ENCODE data around the gene CRY1.
"Not testable (repeated sequence)": the region's sequence is repeated elsewhere in the genome, so short reads cannot be mapped to it uniquely, and the experiment has no call there.

CRY1 gene

GRCh38 chr12:107119091-107119490 is 25.7 kb upstream of the CRY1 start:
- Mint-ChIP-seq H3K27ac (no peak overlapping the region), H3K36me3 (ENCODE audit: low read depth) (no peaks in the 10 kb centered on the region), H3K9me3 (no peaks in the 10 kb centered on the region), H3K4me1 (ENCODE audit: low read depth) (no peaks in the 10 kb centered on the region), H3K4me3 (no peak overlapping the region), H3K27me3 (ENCODE audit: low read depth) (peaks cover 45% of the 10 kb centered on the region)

- peaks cover 43% of the 10 kb centered on the region for H3K27me3 Mint-ChIP-seq (ENCODE audit: low read depth)
- H3K36me3 Mint-ChIP-seq (ENCODE audit: low read depth): no peaks in the 10 kb centered on the region
- no peak overlapping the region for H3K4me3 Mint-ChIP-seq
- H3K27ac Mint-ChIP-seq: no peak overlapping the region
- H3K9me3 Mint-ChIP-seq: no peaks in the 10 kb centered on the region
- H3K4me1 Mint-ChIP-seq (ENCODE audit: low read depth): no peaks in the 10 kb centered on the region
Measured at GRCh38 chr12:107118624-107119023, 25.3 kb upstream of the CRY1 start.

GRCh38 chr12:107115119-107115518 is 21.8 kb upstream of the CRY1 start:
- H3K36me3 Mint-ChIP-seq (ENCODE audit: low read depth): no peaks in the 10 kb centered on the region
- H3K4me3 Mint-ChIP-seq: no peak overlapping the region
- H3K27ac Mint-ChIP-seq: no peak overlapping the region
- peaks cover 50% of the 10 kb centered on the region for H3K27me3 Mint-ChIP-seq (ENCODE audit: low read depth)
- H3K4me1 Mint-ChIP-seq (ENCODE audit: low read depth): no peaks in the 10 kb centered on the region
- no peaks in the 10 kb centered on the region for H3K9me3 Mint-ChIP-seq

GRCh38 chr12:107111314-107111713 is 18.0 kb upstream of the CRY1 start:
- no peak overlapping the region for H3K4me3 Mint-ChIP-seq
- H3K9me3 Mint-ChIP-seq: no peaks in the 10 kb centered on the region
- no peak overlapping the region for H3K27ac Mint-ChIP-seq
- peaks cover 49% of the 10 kb centered on the region for H3K27me3 Mint-ChIP-seq (ENCODE audit: low read depth)
- peaks cover 2% of the 10 kb centered on the region for H3K4me1 Mint-ChIP-seq (ENCODE audit: low read depth)
- no peaks in the 10 kb centered on the region for H3K36me3 Mint-ChIP-seq (ENCODE audit: low read depth)

GRCh38 chr12:107109726-107110719 is 16.7 kb upstream of the CRY1 start:
- peaks cover 53% of the 10 kb centered on the region for H3K27me3 Mint-ChIP-seq (ENCODE audit: low read depth)
- H3K36me3 Mint-ChIP-seq (ENCODE audit: low read depth): no peaks in the 10 kb centered on the region
- no peak overlapping the region for H3K27ac Mint-ChIP-seq
- H3K9me3 Mint-ChIP-seq: no peaks in the 10 kb centered on the region
- no peak overlapping the region for H3K4me3 Mint-ChIP-seq
- peaks cover 2% of the 10 kb centered on the region for H3K4me1 Mint-ChIP-seq (ENCODE audit: low read depth)

GRCh38 chr12:107108995-107109508 is 15.7 kb upstream of the CRY1 start:
- peaks cover 4% of the 10 kb centered on the region for H3K4me1 Mint-ChIP-seq (ENCODE audit: low read depth)
- H3K9me3 Mint-ChIP-seq: no peaks in the 10 kb centered on the region
- no peak overlapping the region for H3K4me3 Mint-ChIP-seq
- H3K27ac Mint-ChIP-seq: no peak overlapping the region
- H3K36me3 Mint-ChIP-seq (ENCODE audit: low read depth): no peaks in the 10 kb centered on the region
- peaks cover 44% of the 10 kb centered on the region for H3K27me3 Mint-ChIP-seq (ENCODE audit: low read depth)

GRCh38 chr12:107108366-107108765 is 15.0 kb upstream of the CRY1 start:
- not testable (repeated sequence) for H3K27ac Mint-ChIP-seq; H3K4me3 Mint-ChIP-seq; H3K9me3 Mint-ChIP-seq; H3K36me3 Mint-ChIP-seq (ENCODE audit: low read depth); H3K4me1 Mint-ChIP-seq (ENCODE audit: low read depth)
- H3K27me3 Mint-ChIP-seq (ENCODE audit: low read depth): peaks cover 40% of the 10 kb centered on the region

- Mint-ChIP-seq H3K4me1 (ENCODE audit: low read depth) (peaks cover 4% of the 10 kb centered on the region), H3K27me3 (ENCODE audit: low read depth) (peaks cover 33% of the 10 kb centered on the region), H3K9me3 (no peaks in the 10 kb centered on the region), H3K4me3 (no peak overlapping the region), H3K36me3 (ENCODE audit: low read depth) (no peaks in the 10 kb centered on the region), H3K27ac (no peak overlapping the region)
Measured at GRCh38 chr12:107107381-107107780, 14.0 kb upstream of the CRY1 start.

GRCh38 chr12:107106241-107107025 is 13.1 kb upstream of the CRY1 start:
- Mint-ChIP-seq H3K4me3 (no peak overlapping the region), H3K27me3 (ENCODE audit: low read depth) (peaks cover 26% of the 10 kb centered on the region), H3K4me1 (ENCODE audit: low read depth) (peaks cover 4% of the 10 kb centered on the region), H3K27ac (no peak overlapping the region), H3K36me3 (ENCODE audit: low read depth) (no peaks in the 10 kb centered on the region), H3K9me3 (no peaks in the 10 kb centered on the region)

- Mint-ChIP-seq H3K9me3 (no peaks in the 10 kb centered on the region), H3K36me3 (ENCODE audit: low read depth) (no peaks in the 10 kb centered on the region), H3K27me3 (ENCODE audit: low read depth) (peaks cover 31% of the 10 kb centered on the region)
Measured at GRCh38 chr12:107105410-107105703, 12.0 kb upstream of the CRY1 start.

GRCh38 chr12:107103516-107103915 is 10.2 kb upstream of the CRY1 start:
- Mint-ChIP-seq H3K9me3 (no peaks in the 10 kb centered on the region), H3K27ac (no peak overlapping the region), H3K4me3 (no peak overlapping the region), H3K27me3 (ENCODE audit: low read depth) (peaks cover 29% of the 10 kb centered on the region), H3K4me1 (ENCODE audit: low read depth) (peaks cover 3% of the 10 kb centered on the region), H3K36me3 (ENCODE audit: low read depth) (no peaks in the 10 kb centered on the region)

More at GRCh38 chr12:107105410-107105703, 12.0 kb upstream of the CRY1 start:
- Mint-ChIP-seq H3K27ac (no peak overlapping the region), H3K4me1 (ENCODE audit: low read depth) (peaks cover 4% of the 10 kb centered on the region), H3K4me3 (no peak overlapping the region)

- peaks cover 3% of the 10 kb centered on the region for H3K4me1 Mint-ChIP-seq (ENCODE audit: low read depth)
- H3K27ac Mint-ChIP-seq: no peak overlapping the region
- no peaks in the 10 kb centered on the region for H3K9me3 Mint-ChIP-seq
- H3K36me3 Mint-ChIP-seq (ENCODE audit: low read depth): no peaks in the 10 kb centered on the region
- H3K4me3 Mint-ChIP-seq: no peak overlapping the region
- H3K27me3 Mint-ChIP-seq (ENCODE audit: low read depth): peaks cover 31% of the 10 kb centered on the region
Measured at GRCh38 chr12:107103097-107103496, 9.7 kb upstream of the CRY1 start.

GRCh38 chr12:107102294-107102693 is 8.9 kb upstream of the CRY1 start:
- H3K27me3 Mint-ChIP-seq (ENCODE audit: low read depth): peaks cover 31% of the 10 kb centered on the region
- H3K4me3 Mint-ChIP-seq: no peak overlapping the region
- H3K9me3 Mint-ChIP-seq: no peaks in the 10 kb centered on the region

GRCh38 chr12:107101651-107102050 is 8.3 kb upstream of the CRY1 start:
- H3K27me3 Mint-ChIP-seq (ENCODE audit: low read depth): peaks cover 33% of the 10 kb centered on the region
- no peak overlapping the region for H3K27ac Mint-ChIP-seq
- no peaks in the 10 kb centered on the region for H3K9me3 Mint-ChIP-seq
- no peaks in the 10 kb centered on the region for H3K36me3 Mint-ChIP-seq (ENCODE audit: low read depth)
- H3K4me1 Mint-ChIP-seq (ENCODE audit: low read depth): peaks cover 3% of the 10 kb centered on the region
- no peak overlapping the region for H3K4me3 Mint-ChIP-seq

More at GRCh38 chr12:107102294-107102693, 8.9 kb upstream of the CRY1 start:
- Mint-ChIP-seq H3K36me3 (ENCODE audit: low read depth) (no peaks in the 10 kb centered on the region), H3K4me1 (ENCODE audit: low read depth) (peaks cover 3% of the 10 kb centered on the region), H3K27ac (no peak overlapping the region)

GRCh38 chr12:107099917-107100316 is 6.6 kb upstream of the CRY1 start:
- H3K27me3 Mint-ChIP-seq (ENCODE audit: low read depth): peaks cover 25% of the 10 kb centered on the region
- H3K36me3 Mint-ChIP-seq (ENCODE audit: low read depth): no peaks in the 10 kb centered on the region
- peaks cover 6% of the 10 kb centered on the region for H3K9me3 Mint-ChIP-seq
- no peak overlapping the region for H3K4me3 Mint-ChIP-seq
- peaks cover 3% of the 10 kb centered on the region for H3K4me1 Mint-ChIP-seq (ENCODE audit: low read depth)
- H3K27ac Mint-ChIP-seq: no peak overlapping the region
